ENCODE measurements around the gene FIBCD1. TPM values are rescaled to one million over a fixed set of nuclear protein-coding genes. Genes with fewer than 3 reads are reported as not detected.

Gene FIBCD1
- total RNA-seq, 1 donor from 2014 or later: 0.66 TPM

DNA sequence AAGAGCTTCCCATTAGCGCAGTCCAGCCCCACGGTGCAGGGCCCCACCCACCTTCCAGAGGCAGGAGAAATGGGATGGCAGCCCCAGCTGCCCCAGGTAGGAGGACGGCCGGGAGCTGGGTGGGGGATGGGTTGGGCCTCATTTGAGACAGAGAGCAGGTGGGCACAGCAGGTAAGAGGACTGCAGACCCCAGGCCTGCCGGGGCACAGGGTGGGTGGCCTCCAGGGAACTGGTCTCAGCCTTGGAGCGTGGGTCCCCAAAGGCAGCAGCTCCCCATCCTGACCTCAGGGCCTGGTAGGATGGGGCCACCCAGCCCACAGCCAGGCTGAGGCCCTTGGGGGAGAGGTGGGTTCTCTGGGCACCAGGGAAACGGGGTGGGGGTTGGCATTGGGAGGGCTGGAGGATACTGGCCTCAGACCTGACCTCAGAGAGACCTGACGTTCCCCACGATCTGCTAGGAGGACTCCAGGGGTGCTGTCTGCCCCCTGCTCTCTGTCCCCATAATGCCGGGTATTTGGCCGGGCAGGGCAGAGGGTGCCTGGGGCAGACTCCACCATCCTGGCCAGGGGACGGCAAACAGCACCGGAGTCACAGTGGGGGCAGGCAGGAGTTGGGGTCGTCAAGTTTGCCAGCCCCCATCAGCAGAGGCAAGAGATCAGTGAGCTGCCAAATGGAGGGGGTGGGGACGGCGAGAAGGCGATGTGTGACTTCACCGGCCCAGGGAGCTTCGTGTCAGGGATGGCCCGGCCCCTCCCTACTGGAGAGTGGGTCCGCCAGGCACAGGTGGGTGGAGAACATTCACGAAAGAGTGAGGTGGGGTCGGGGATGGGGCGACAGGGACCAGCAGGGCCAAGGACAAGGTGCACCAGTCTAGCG, 35.6 kb downstream of the FIBCD1 start:
- H3K36me3 Mint-ChIP-seq (ENCODE audit: low read depth, unreplicated experiment): no peaks in the 10 kb centered on the region
- no peak overlapping the region for H3K27ac ChIP-seq (ENCODE audit: low read depth, low read length)

DNA sequence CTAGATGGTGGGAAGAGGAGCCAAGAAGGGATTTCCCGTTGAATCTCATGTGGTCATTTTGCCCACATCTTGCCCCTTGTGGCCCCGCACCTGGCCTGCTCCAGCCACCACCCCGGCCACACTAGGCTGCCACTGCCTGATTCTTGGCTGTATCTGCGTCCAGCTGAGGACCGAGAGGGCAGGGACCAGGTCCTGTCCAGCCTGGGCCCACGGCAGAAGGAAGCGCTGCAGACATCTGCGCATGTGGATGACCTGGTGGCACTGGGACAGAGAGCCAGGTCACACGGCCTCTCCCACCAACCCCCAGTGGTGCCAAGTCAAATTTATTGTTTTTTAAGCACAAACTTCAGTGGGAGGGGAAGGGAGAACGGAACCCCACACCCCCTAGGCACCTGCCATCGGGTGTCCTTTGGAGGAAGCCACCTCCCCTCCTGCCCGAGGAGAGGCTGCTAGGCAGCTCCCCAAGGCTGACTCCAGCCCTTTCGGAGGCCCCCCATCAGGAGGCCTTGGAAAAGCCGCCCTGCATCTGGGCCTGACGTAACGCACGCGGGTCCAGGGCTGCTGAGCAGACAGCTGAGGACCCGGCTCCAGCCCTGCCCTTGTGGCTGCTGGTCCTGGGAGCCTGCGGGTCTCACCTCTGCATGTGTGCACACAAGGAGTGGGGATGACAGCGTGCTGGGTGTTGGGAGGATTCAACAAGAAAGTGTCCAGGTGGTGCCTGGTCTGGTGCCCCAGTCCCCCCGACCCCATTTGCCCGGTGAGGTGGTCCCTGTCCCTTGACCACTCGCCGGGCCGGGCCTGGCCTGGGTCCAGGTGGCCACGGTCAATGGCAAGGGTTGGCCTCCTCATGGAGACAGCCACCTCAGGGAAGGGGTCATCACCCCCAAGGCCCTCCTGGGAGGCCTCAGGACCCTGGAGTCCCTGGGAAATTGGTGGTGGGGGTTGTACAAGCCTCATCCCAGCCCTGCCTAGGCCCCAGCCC, 36.6 kb downstream of the FIBCD1 start:
- no peak overlapping the region for H2AFZ ChIP-seq (ENCODE audit: low read depth, low read length)

More for the DNA sequence above, 35.6 kb downstream of the FIBCD1 start:
- no peaks in the 10 kb centered on the region for H3K9me3 ChIP-seq (ENCODE audit: insufficient read depth, low read depth, low read length)
- no peaks in the 10 kb centered on the region for H3K4me1 ChIP-seq (ENCODE audit: insufficient read depth, low read length)
- no peak overlapping the region for H3K9ac ChIP-seq (ENCODE audit: low read length)
- TF ChIP-seq EZH2 (IDR thresholded peaks at IDR 0.05; ENCODE audit: insufficient read depth, low read length): no peak
- TF ChIP-seq, protein P1, sequence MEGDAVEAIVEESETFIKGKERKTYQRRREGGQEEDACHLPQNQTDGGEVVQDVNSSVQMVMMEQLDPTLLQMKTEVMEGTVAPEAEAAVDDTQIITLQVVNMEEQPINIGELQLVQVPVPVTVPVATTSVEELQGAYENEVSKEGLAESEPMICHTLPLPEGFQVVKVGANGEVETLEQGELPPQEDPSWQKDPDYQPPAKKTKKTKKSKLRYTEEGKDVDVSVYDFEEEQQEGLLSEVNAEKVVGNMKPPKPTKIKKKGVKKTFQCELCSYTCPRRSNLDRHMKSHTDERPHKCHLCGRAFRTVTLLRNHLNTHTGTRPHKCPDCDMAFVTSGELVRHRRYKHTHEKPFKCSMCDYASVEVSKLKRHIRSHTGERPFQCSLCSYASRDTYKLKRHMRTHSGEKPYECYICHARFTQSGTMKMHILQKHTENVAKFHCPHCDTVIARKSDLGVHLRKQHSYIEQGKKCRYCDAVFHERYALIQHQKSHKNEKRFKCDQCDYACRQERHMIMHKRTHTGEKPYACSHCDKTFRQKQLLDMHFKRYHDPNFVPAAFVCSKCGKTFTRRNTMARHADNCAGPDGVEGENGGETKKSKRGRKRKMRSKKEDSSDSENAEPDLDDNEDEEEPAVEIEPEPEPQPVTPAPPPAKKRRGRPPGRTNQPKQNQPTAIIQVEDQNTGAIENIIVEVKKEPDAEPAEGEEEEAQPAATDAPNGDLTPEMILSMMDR (IDR thresholded peaks at IDR 0.05; ENCODE audit: insufficient read depth, low read depth, low read length): no peak
- no peaks in the 10 kb centered on the region for H3K4me1 Mint-ChIP-seq (ENCODE audit: low read depth, unreplicated experiment)
- no peaks in the 10 kb centered on the region for H3K9me3 Mint-ChIP-seq (ENCODE audit: unreplicated experiment)
- H4K20me1 ChIP-seq (ENCODE audit: insufficient read depth, low read length): peaks cover 4% of the 10 kb centered on the region
- no peak overlapping the region for H3K27ac Mint-ChIP-seq (ENCODE audit: unreplicated experiment)
- no peak for DNase-seq (ENCODE audit: low read depth)
- H3K79me2 ChIP-seq (ENCODE audit: insufficient read depth, low read length): no peaks in the 10 kb centered on the region
- peaks cover 22% of the 10 kb centered on the region for H3K27me3 Mint-ChIP-seq (ENCODE audit: low read depth, unreplicated experiment)
- no peak overlapping the region for H2AFZ ChIP-seq (ENCODE audit: low read depth, low read length)
- no peak overlapping the region for H3K4me2 ChIP-seq (ENCODE audit: low read length)
- no peak overlapping the region for H3K4me3 ChIP-seq (ENCODE audit: insufficient read depth, low read depth, low read length)
- no peak overlapping the region for H3K4me3 Mint-ChIP-seq (ENCODE audit: unreplicated experiment)
- no peak for FAIRE-seq
- peaks cover 2% of the 10 kb centered on the region for H3K27me3 ChIP-seq (ENCODE audit: insufficient read depth, low read length)
- no peaks in the 10 kb centered on the region for H3K36me3 ChIP-seq (ENCODE audit: insufficient read depth, low read length)

More for the DNA sequence above, 36.6 kb downstream of the FIBCD1 start:
- H3K9me3 ChIP-seq (ENCODE audit: insufficient read depth, low read depth, low read length): no peaks in the 10 kb centered on the region
- FAIRE-seq (no peak), DNase-seq (ENCODE audit: low read depth) (no peak)
- no peak overlapping the region for H3K27ac Mint-ChIP-seq (ENCODE audit: unreplicated experiment)
- no peaks in the 10 kb centered on the region for H3K27me3 ChIP-seq (ENCODE audit: insufficient read depth, low read length)
- H3K4me1 ChIP-seq (ENCODE audit: insufficient read depth, low read length): no peaks in the 10 kb centered on the region
- peaks cover 4% of the 10 kb centered on the region for H4K20me1 ChIP-seq (ENCODE audit: insufficient read depth, low read length)
- H3K9me3 Mint-ChIP-seq (ENCODE audit: unreplicated experiment): no peaks in the 10 kb centered on the region
- H3K27ac ChIP-seq (ENCODE audit: low read depth, low read length): no peak overlapping the region
- H3K4me2 ChIP-seq (ENCODE audit: low read length): no peak overlapping the region
- no peak overlapping the region for H3K4me3 Mint-ChIP-seq (ENCODE audit: unreplicated experiment)
- H3K79me2 ChIP-seq (ENCODE audit: insufficient read depth, low read length): no peaks in the 10 kb centered on the region
- no peak overlapping the region for H3K4me3 ChIP-seq (ENCODE audit: insufficient read depth, low read depth, low read length)
- H3K27me3 Mint-ChIP-seq (ENCODE audit: low read depth, unreplicated experiment): peaks cover 16% of the 10 kb centered on the region
- no peaks in the 10 kb centered on the region for H3K4me1 Mint-ChIP-seq (ENCODE audit: low read depth, unreplicated experiment)
- no peaks in the 10 kb centered on the region for H3K36me3 ChIP-seq (ENCODE audit: insufficient read depth, low read length)
- no peaks in the 10 kb centered on the region for H3K36me3 Mint-ChIP-seq (ENCODE audit: low read depth, unreplicated experiment)
- no peak overlapping the region for H3K9ac ChIP-seq (ENCODE audit: low read length)
- no peak for TF ChIP-seq EZH2 (IDR thresholded peaks at IDR 0.05; ENCODE audit: insufficient read depth, low read length)
- TF ChIP-seq, protein P1 (IDR thresholded peaks at IDR 0.05; ENCODE audit: insufficient read depth, low read depth, low read length): no peak

Measured in astrocyte (in vitro differentiated cells and primary cell).